HUES48 (cell line): ENCODE data around the gene TSPAN14.

Experiments
- H3K27ac ChIP-seq: one replicate; pipeline ENCODE4 v1.7.0; 2013; ENCODE audit warnings: low read depth, low read length, inconsistent platforms
- H3K27me3 ChIP-seq: 2 replicates; pipeline ENCODE4 v1.6.1; 2013; ENCODE audit warnings: mild to moderate bottlenecking, low read length; ENCODE audit not compliant: control insufficient read depth, insufficient read depth
- H3K36me3 ChIP-seq: 2 replicates; pipeline ENCODE4 v1.6.1; 2013; ENCODE audit warnings: low read length; ENCODE audit not compliant: control insufficient read depth, insufficient read depth
- H3K4me1 ChIP-seq: 2 replicates; pipeline ENCODE4 v1.6.1; 2013; ENCODE audit warnings: mild to moderate bottlenecking, low read length; ENCODE audit not compliant: control insufficient read depth, insufficient read depth
- H3K4me3 ChIP-seq: 2 replicates; pipeline ENCODE4 v1.5.1; 2013; ENCODE audit warnings: mild to moderate bottlenecking, low read depth, low read length
- H3K9ac ChIP-seq: 2 replicates; pipeline ENCODE4 v1.6.1; 2013; ENCODE audit warnings: mild to moderate bottlenecking, low read depth, low read length, moderate library complexity
- H3K9me3 ChIP-seq: 2 replicates; pipeline ENCODE4 v1.6.1; 2013; ENCODE audit warnings: low read length; ENCODE audit not compliant: control insufficient read depth, insufficient read depth

Gene TSPAN14

GRCh38 chr10:80425901-80426300, 28.2 kb upstream of the TSPAN14 start:
- Histone ChIP-seq H3K9me3 (no peaks in the 10 kb centered on the region), H3K27ac (no peak overlapping the region), H3K9ac (no peak overlapping the region), H3K4me1 (no peaks in the 10 kb centered on the region), H3K4me3 (no peak overlapping the region), H3K27me3 (no peaks in the 10 kb centered on the region), H3K36me3 (peaks cover 65% of the 10 kb centered on the region)

- H3K4me1 ChIP-seq, result no peaks in the 10 kb centered on the region
- H3K27me3 ChIP-seq, result no peaks in the 10 kb centered on the region
- H3K36me3 ChIP-seq, result peaks cover 67% of the 10 kb centered on the region
- no peak overlapping the region for H3K4me3 ChIP-seq
- no peak overlapping the region for H3K27ac ChIP-seq
- no peaks in the 10 kb centered on the region for H3K9me3 ChIP-seq
- no peak overlapping the region for H3K9ac ChIP-seq
Observed at GRCh38 chr10:80427541-80427940, 26.6 kb upstream of the TSPAN14 start.

GRCh38 chr10:80429521-80429973, 24.6 kb upstream of the TSPAN14 start:
- Histone ChIP-seq H3K9ac (no peak overlapping the region), H3K27ac (no peak overlapping the region), H3K27me3 (no peaks in the 10 kb centered on the region)

GRCh38 chr10:80433134-80433533, 21.0 kb upstream of the TSPAN14 start:
- Histone ChIP-seq H3K9me3 (no peaks in the 10 kb centered on the region), H3K9ac (no peak overlapping the region), H3K36me3 (peaks cover 29% of the 10 kb centered on the region), H3K4me3 (no peak overlapping the region), H3K27ac (no peak overlapping the region), H3K4me1 (peaks cover 6% of the 10 kb centered on the region; the same call in 1 of the 2 replicates), H3K27me3 (no peaks in the 10 kb centered on the region)

More at GRCh38 chr10:80429521-80429973, 24.6 kb upstream of the TSPAN14 start:
- Histone ChIP-seq H3K9me3 (no peaks in the 10 kb centered on the region), H3K36me3 (peaks cover 57% of the 10 kb centered on the region), H3K4me1 (no peaks in the 10 kb centered on the region), H3K4me3 (no peak overlapping the region)

- Histone ChIP-seq H3K36me3 (peaks cover 13% of the 10 kb centered on the region), H3K4me1 (peaks cover 6% of the 10 kb centered on the region; the same call in 1 of the 2 replicates), H3K27me3 (no peaks in the 10 kb centered on the region), H3K9ac (no peak overlapping the region), H3K27ac (no peak overlapping the region), H3K9me3 (no peaks in the 10 kb centered on the region), H3K4me3 (no peak overlapping the region)
Observed at GRCh38 chr10:80436446-80437098, 17.5 kb upstream of the TSPAN14 start.

- Histone ChIP-seq H3K9ac (no peak overlapping the region), H3K9me3 (no peaks in the 10 kb centered on the region), H3K4me1 (peaks cover 6% of the 10 kb centered on the region; the same call in 1 of the 2 replicates), H3K36me3 (peaks cover 7% of the 10 kb centered on the region), H3K27me3 (no peaks in the 10 kb centered on the region), H3K27ac (no peak overlapping the region), H3K4me3 (no peak overlapping the region)
Observed at GRCh38 chr10:80437227-80437626, 16.9 kb upstream of the TSPAN14 start.

- Histone ChIP-seq H3K9me3 (no peaks in the 10 kb centered on the region), H3K36me3 (no peaks in the 10 kb centered on the region), H3K4me1 (peaks cover 6% of the 10 kb centered on the region; the same call in 1 of the 2 replicates), H3K4me3 (no peak overlapping the region), H3K27ac (no peak overlapping the region), H3K9ac (no peak overlapping the region), H3K27me3 (no peaks in the 10 kb centered on the region)
Observed at GRCh38 chr10:80441831-80442230, 12.3 kb upstream of the TSPAN14 start.

- no peaks in the 10 kb centered on the region for H3K9me3 ChIP-seq
- no peak overlapping the region for H3K27ac ChIP-seq
- no peaks in the 10 kb centered on the region for H3K27me3 ChIP-seq
- H3K36me3 ChIP-seq, result no peaks in the 10 kb centered on the region
- H3K4me3 ChIP-seq, result no peak overlapping the region
- H3K4me1 ChIP-seq, result no peaks in the 10 kb centered on the region
- H3K9ac ChIP-seq, result no peak overlapping the region
Observed at GRCh38 chr10:80442879-80443278, 11.2 kb upstream of the TSPAN14 start.

GRCh38 chr10:80443531-80443974, 10.6 kb upstream of the TSPAN14 start:
- Histone ChIP-seq H3K4me1 (no peaks in the 10 kb centered on the region), H3K4me3 (no peak overlapping the region), H3K9me3 (no peaks in the 10 kb centered on the region), H3K27me3 (no peaks in the 10 kb centered on the region), H3K9ac (no peak overlapping the region), H3K27ac (no peak overlapping the region), H3K36me3 (no peaks in the 10 kb centered on the region)

- Histone ChIP-seq H3K27me3 (no peaks in the 10 kb centered on the region), H3K9me3 (no peaks in the 10 kb centered on the region), H3K4me1 (no peaks in the 10 kb centered on the region), H3K4me3 (no peak overlapping the region), H3K36me3 (no peaks in the 10 kb centered on the region), H3K27ac (no peak overlapping the region), H3K9ac (no peak overlapping the region)
Observed at GRCh38 chr10:80444124-80444523, 10.0 kb upstream of the TSPAN14 start.

GRCh38 chr10:80444646-80445319, 9.3 kb upstream of the TSPAN14 start:
- H3K9me3 ChIP-seq, result no peaks in the 10 kb centered on the region
- no peaks in the 10 kb centered on the region for H3K4me1 ChIP-seq
- no peaks in the 10 kb centered on the region for H3K36me3 ChIP-seq
- no peak overlapping the region for H3K4me3 ChIP-seq
- H3K27ac ChIP-seq, result no peak overlapping the region
- H3K9ac ChIP-seq, result no peak overlapping the region
- H3K27me3 ChIP-seq, result no peaks in the 10 kb centered on the region
